Activated CD4-positive, alpha-beta T cell treated with anti-CD3 and anti-CD28 coated beads, Interleukin-2, amount 50 U/mL, for 24 hours (primary cell): Measurements from ENCODE around the gene SF3B2.

Experiments
- DNase-seq, 2 donors: peaks; one replicate each; pipeline ENCODE4 v3.0.0-alpha.2; 2020; ENCODE audit warnings: low read depth in 1 of 2, low spot score in 1 of 2

SF3B2 gene

GRCh38 chr11:66048547-66049323 is 3.4 kb upstream of the SF3B2 start, which contains the start of gene GAL3ST3:
Gene GAL3ST3 (minus strand): TSS chr11:66049161. CDS start chr11:66045415, 3,746 bp downstream.
- DNase-seq, result no peak

GRCh38 chr11:66050581-66051231 is 1.5 kb upstream of the SF3B2 start:
- DNase-seq, result no peak

DNA sequence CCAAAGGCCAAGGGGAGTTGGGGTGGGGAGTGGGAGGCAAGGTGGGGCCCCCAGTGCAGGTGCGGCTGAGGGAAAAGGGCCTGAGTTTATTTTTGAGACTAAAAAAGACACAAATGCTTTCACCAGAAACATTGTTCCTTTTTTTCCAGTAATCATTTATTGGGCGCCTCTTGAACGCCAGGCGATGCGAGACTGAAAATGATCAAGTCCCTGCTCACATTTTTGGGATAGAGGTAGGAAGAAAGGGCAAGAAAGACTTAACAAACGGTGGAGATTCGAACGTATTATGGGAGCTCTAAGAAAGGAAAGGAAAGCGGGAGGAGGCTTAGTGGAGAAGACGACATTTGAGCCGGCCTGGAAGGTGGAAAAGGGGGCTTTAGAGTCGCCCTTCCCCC is 796 bp upstream of the SF3B2 start:
- no peak for DNase-seq

DNA sequence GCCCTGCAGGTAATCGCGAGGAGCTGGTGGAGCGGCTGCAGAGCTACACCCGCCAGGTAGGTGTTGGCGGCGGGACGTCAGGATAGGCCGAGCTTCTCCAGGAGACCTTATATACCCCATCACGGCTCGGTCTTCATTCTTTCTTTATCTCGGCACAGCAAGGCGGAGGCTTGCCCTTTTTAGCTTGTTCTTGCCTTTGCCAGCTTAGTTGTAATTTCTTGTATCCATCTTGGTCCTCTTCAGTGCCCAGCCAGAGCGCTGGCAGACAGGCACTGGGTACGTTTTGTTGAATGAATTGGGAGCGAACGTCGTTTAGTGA is 459 bp downstream of the SF3B2 start:
- no peak for DNase-seq

DNA sequence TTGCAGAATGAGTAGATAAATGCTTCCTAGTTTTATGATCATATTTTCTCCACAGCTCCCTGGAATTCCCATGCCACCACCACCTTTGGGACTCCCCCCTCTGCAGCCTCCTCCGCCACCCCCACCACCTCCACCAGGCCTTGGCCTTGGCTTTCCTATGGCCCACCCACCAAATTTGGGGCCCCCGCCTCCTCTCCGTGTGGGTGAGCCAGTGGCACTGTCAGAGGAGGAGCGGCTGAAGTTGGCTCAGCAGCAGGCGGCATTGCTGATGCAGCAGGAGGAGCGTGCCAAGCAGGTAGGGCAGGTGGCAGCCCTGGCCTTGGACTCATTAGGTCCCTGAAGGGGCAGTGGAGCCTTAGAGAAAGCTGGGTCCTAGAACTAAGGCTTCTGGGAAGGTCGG is 2.9 kb downstream of the SF3B2 start:
- no peak for DNase-seq

GRCh38 chr11:66056501-66056900 is 4.3 kb downstream of the SF3B2 start:
- DNase-seq, result no peak

- DNase-seq, result no peak
Observed at GRCh38 chr11:66059966-66060680, 8.0 kb downstream of the SF3B2 start.

- no peak for DNase-seq
Observed at GRCh38 chr11:66061268-66061667, 9.1 kb downstream of the SF3B2 start.

DNA sequence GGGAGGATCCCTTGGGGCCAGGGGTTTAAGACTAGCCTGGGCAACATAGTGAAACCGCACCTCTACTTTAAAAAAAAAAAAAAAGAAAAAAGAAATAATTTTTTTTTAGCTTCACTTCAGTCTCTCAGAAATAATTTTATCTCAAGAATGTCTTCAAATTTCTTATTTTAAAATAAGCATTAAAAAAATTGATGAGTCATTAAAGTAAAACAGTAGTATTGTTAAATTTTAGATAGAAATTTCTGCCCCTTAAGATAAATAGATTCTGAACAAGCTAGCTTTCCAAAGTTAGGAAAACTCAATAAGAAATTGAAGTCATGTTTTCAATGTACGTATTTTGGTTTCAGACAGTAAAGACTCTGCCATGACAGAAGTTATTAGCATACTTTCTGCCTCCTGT is 10.2 kb downstream of the SF3B2 start:
- no peak for DNase-seq

- no peak for DNase-seq
Observed at GRCh38 chr11:66063900-66064299, 11.7 kb downstream of the SF3B2 start.

DNA sequence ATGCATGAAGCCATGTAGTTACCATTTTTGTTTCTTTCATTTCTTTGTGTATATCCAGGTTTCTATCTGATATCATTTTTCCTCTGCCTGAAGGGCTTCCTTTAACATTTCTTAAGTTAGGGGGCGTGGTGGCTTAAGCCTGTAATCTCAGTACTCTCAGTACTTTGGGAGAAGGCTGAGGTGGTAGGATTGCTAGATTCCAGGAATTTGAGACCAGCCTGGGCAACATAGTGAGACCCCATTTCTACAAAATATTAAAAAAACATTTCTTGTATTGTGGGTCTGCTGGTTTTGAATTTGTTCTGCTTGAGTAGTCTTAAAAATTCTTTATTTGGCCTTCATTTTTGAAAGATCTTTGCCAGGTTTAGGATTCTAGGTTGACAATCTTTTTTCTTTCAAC is 12.4 kb downstream of the SF3B2 start:
- no peak for DNase-seq

DNA sequence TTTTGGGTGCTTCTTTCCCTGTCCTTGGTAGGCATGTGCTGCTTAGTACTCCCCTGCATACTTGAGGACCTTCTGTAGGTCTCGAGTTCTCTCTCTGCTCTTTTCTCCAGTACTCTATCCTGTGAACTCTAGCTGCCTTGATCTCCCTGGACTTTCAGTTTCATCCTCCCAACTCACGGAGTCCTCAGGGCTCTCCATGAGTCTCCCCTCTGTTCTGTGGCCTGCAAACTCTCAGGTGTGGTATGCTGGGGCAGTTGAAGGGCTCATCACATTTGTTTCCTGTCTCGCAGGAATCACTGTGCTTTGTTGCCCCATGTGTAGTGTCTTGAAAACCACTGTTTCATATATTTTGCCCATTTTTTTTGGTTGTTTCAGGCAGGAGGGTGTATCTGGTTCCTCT is 14.6 kb downstream of the SF3B2 start:
- no peak for DNase-seq

DNA sequence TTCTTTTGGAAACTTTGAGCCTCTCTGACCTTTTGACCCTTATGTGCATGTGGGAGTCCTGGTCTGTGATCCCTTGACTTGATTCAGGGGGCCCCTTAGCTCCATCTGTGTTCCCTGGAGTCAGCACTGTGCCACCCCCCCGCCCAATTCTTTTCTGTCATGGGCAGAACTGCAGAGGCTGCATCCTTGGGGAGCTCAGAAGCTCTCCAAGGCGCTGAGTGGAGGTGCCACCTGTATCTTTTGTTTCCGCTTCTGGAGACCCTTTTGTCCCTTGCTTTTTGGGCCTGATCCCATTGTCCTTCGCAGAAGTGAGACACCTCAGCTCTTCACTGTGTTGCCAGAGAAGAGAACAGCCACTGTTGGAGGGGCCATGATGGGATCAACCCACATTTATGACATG is 15.5 kb downstream of the SF3B2 start:
- DNase-seq, result no peak

DNA sequence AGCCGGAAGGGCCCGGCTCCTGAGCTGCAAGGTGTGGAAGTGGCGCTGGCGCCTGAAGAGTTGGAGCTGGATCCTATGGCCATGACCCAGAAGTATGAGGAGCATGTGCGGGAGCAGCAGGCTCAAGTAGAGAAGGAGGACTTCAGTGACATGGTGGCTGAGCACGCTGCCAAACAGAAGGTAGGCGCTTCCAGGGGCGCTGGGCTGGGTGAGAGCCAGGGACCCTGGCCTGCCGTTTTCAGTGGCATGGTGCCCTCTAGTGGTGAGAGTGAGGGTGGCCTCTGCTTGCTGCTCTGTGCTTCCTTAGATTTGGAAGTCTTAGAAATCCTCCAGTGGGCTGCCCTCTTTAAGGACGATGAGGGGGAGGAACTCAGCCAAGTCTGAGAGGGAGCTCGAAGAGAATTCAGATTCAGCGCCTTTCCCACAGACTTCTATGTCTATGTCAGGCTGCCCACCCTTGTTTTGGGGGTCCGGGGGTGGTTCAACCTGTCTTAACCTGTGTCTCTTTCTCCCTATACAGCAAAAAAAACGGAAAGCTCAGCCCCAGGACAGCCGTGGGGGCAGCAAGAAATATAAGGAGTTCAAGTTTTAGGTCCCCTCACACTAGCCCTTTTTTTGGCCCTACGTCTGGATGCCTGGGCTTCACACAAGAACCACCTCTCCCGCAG is 16.1 kb downstream of the SF3B2 start:
- DNase-seq, result peak; percentile 61 to 73

GRCh38 chr11:66068923-66069714 is 17.0 kb downstream of the SF3B2 start:
- DNase-seq, result no peak

DNA sequence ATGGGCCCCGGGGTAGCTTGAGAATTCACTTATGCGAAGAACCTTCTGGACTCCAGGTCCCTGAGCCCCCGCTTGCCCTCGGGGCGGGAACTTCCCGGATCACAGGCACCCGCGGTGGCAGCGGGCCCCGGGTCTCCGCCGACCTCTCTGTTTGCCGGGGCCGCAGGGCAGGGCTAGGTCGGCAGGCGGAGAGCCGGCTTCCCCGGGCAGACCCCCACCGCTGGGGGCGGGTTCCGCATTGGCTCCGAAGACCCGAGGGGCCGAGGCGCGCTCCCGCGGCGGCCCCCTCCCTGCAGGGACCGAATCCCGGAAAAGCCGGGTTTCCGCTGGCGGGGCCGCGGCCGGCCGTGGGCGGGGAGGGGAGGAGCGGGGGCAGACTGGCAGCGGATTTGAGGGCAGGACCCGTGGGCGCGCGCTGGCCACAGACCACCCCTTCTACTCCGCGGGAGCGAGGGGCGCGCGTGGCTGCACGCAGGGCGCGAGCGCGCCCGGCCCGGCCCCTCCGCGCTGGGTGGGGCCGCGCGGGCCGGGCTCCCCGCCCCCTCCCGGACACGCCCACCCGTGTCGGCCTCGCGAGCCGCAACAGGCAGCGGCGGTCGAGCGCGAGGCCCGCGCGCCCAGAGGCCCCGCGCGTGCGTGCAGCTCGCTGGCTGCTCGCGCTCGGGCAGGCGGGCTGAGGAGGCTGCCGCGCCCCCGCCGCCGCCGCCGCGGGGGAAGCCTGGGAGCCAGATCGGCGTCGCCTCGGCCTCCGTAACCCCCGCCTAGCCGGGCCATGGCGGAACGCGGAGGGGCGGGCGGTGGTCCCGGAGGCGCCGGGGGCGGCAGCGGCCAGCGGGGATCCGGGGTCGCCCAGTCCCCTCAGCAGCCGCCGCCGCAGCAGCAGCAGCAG is 17.8 kb downstream of the SF3B2 start, which contains the start of gene PACS1:
TSS of gene PACS1 (plus strand) at position 558 of the 889 bp plus-strand sequence. CDS start at position 773, 215 bp downstream.
- DNase-seq, result peak; percentile 39 to 46

- DNase-seq, result no peak
Observed at GRCh38 chr11:66070604-66071380, 18.6 kb downstream of the SF3B2 start.

DNA sequence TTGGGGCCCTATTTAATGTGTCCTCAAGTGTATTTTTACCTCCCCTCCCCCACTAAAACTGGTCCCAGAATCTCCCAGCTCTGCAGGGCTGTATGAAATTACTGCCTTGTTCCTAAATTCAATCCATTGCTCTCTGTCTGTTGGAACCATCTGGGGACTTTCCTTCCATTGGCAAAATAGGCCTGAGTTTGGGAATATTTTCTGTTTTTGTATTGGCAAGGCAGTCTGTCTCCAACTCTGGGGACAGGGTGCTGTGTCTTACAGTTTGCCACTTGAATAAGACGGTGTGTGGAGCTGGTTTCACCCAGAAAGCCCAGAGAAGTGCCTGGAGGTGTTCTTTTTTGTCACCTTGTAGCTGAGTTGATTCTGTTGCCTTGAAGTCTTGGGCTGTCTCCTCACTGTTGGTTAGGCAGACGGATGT is 19.2 kb downstream of the SF3B2 start:
- DNase-seq, result no peak

DNA sequence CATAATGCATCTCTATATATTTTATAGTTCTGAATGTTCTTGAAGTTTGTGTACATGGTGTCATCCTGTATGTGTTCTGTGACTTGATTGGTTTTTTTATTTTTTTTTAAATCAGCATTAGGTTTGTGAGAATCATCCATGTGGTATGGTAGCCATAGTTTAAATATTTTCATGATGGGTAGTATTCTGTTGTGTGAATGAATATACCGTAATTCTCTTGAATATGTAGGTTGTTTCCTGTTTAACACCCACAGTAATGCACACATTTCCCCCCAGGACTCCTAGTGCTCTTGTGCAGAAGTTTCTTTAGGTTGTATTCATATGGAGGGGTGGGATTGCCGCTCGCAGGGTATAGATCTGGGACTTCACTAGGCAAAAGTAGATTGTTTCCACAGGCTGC is 19.9 kb downstream of the SF3B2 start:
- DNase-seq, result no peak
